OCI-LY3 (cell line): Measurements from ENCODE around the gene AHCYL2.

Experiments
- H2AFZ ChIP-seq: fragments of 200-600, 300-600 bp; shearing (Covaris generic); 2 replicates; pipeline ENCODE4 v1.6.0; 2014; ENCODE audit warnings: antibody characterized with exemption, low read depth, low read length
- H3K27ac ChIP-seq: fragments of 200-600, 300-600 bp; sonication (generic); 2 replicates; pipeline ENCODE4 v1.5.1; 2014; ENCODE audit warnings: mild to moderate bottlenecking, low read length, moderate library complexity, mixed read lengths
- H3K27me3 ChIP-seq: fragments of 200-600, 300-600 bp; sonication (generic); 2 replicates; pipeline ENCODE4 v1.6.1; 2014; ENCODE audit warnings: low read depth, low read length, mixed read lengths
- H3K36me3 ChIP-seq: fragments of 200-600, 300-600 bp; sonication (generic); replicated peaks from 2 replicates; pipeline ENCODE3; 2014; ENCODE audit warnings: low read depth, low read length, mixed read lengths
- H3K4me1 ChIP-seq: fragments of 300-600, 200-600 bp; sonication (generic); 2 replicates; pipeline ENCODE4 v1.6.1; 2014; ENCODE audit warnings: low read length, mixed read lengths
- H3K4me2 ChIP-seq: fragments of 200-600, 300-600 bp; sonication (generic); 2 replicates; pipeline ENCODE4 v1.6.1; 2014; ENCODE audit warnings: low read length, mixed read lengths
- H3K4me3 ChIP-seq: fragments of 300-600, 200-600 bp; sonication (generic); 2 replicates; pipeline ENCODE4 v1.5.1; 2014; ENCODE audit warnings: antibody characterized with exemption, mild to moderate bottlenecking, low read length, moderate library complexity
- H3K79me2 ChIP-seq: fragments of 300-600, 200-600 bp; shearing (Covaris generic); 2 replicates; pipeline ENCODE4 v1.6.1; 2014; ENCODE audit warnings: mild to moderate bottlenecking, low read length, mixed read lengths
- H3K9ac ChIP-seq: fragments of 300-600, 200-600 bp; shearing (Covaris generic); 2 replicates; pipeline ENCODE4 v1.6.0; 2014; ENCODE audit warnings: mild to moderate bottlenecking, low read length, moderate library complexity
- H3K9me3 ChIP-seq: fragments of 200-600, 300-600 bp; shearing (Covaris generic); 2 replicates; pipeline ENCODE4 v1.6.1; 2014; ENCODE audit warnings: low read length, mixed read lengths; ENCODE audit not compliant: insufficient read depth
- H4K20me1 ChIP-seq: fragments of 200-600, 300-600 bp; sonication (generic); 2 replicates; pipeline ENCODE4 v1.6.1; 2016; ENCODE audit warnings: low read length, mixed read lengths; ENCODE audit not compliant: insufficient read depth
- EZH2phosphoT487 ChIP-seq: fragments of 200-600 bp; shearing (Covaris generic); IDR thresholded peaks from 2 replicates; pipeline ENCODE4 v1.6.1; 2018; ENCODE audit warnings: antibody characterized with exemption, mixed run types, low read depth
- TF ChIP-seq, protein P1 (sequence below): fragments of 200-600, 300-600 bp; sonication (generic); IDR thresholded peaks from 2 replicates; pipeline ENCODE4 v1.5.1; 2014; ENCODE audit warnings: antibody characterized with exemption, low read length, low read depth

The AHCYL2 gene

GRCh38 chr7:129205987-129206785 lies 18.6 kb upstream of the AHCYL2 start:
- H3K36me3 ChIP-seq: peaks cover 20% of the 10 kb centered on the region
- no peaks in the 10 kb centered on the region for H3K4me1 ChIP-seq
- no peak overlapping the region for H3K4me3 ChIP-seq
- no peaks in the 10 kb centered on the region for H3K79me2 ChIP-seq
- H2AFZ ChIP-seq: no peak overlapping the region
- H3K9ac ChIP-seq: no peak overlapping the region
- H3K4me2 ChIP-seq: no peak overlapping the region
- H4K20me1 ChIP-seq: no peaks in the 10 kb centered on the region
- TF ChIP-seq EZH2phosphoT487: no peak
- TF ChIP-seq, protein P1, sequence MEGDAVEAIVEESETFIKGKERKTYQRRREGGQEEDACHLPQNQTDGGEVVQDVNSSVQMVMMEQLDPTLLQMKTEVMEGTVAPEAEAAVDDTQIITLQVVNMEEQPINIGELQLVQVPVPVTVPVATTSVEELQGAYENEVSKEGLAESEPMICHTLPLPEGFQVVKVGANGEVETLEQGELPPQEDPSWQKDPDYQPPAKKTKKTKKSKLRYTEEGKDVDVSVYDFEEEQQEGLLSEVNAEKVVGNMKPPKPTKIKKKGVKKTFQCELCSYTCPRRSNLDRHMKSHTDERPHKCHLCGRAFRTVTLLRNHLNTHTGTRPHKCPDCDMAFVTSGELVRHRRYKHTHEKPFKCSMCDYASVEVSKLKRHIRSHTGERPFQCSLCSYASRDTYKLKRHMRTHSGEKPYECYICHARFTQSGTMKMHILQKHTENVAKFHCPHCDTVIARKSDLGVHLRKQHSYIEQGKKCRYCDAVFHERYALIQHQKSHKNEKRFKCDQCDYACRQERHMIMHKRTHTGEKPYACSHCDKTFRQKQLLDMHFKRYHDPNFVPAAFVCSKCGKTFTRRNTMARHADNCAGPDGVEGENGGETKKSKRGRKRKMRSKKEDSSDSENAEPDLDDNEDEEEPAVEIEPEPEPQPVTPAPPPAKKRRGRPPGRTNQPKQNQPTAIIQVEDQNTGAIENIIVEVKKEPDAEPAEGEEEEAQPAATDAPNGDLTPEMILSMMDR: no peak
- no peaks in the 10 kb centered on the region for H3K27me3 ChIP-seq
- no peaks in the 10 kb centered on the region for H3K9me3 ChIP-seq
- no peak overlapping the region for H3K27ac ChIP-seq

DNA sequence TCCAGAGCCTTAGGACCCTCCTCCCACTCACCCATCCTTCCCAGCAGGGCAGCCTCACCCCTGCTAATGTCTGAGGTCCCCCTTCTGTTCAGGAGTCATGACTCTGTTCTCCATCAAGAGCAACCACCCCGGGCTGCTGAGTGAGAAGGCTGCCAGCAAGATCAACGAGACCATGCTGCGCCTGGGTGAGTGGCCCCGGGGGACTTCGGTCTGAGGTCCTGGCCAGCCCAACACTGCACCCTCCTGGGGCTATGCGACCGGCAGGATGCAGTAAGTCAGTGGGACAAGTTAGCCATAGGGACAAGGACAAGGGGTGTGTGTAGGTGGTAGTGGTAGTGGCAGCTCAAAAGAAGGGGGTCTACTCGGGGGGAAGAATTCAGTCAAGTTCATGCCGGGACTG lies 16.2 kb upstream of the AHCYL2 start:
- Histone ChIP-seq H4K20me1 (no peaks in the 10 kb centered on the region), H3K4me1 (no peaks in the 10 kb centered on the region), H3K79me2 (no peaks in the 10 kb centered on the region), H3K9ac (no peak overlapping the region), H3K4me3 (no peak overlapping the region), H3K36me3 (peaks cover 28% of the 10 kb centered on the region), H3K9me3 (no peaks in the 10 kb centered on the region), H3K27ac (no peak overlapping the region), H3K27me3 (no peaks in the 10 kb centered on the region), H3K4me2 (no peak overlapping the region), H2AFZ (no peak overlapping the region)
- TF ChIP-seq EZH2phosphoT487: no peak
- TF ChIP-seq, protein P1: no peak

GRCh38 chr7:129209067-129209926 lies 15.5 kb upstream of the AHCYL2 start:
- H3K4me3 ChIP-seq: no peak overlapping the region
- TF ChIP-seq, protein P1: no peak
- no peak for TF ChIP-seq EZH2phosphoT487
- no peak overlapping the region for H3K4me2 ChIP-seq
- no peak overlapping the region for H2AFZ ChIP-seq
- no peaks in the 10 kb centered on the region for H3K4me1 ChIP-seq
- H3K27ac ChIP-seq: no peak overlapping the region
- no peaks in the 10 kb centered on the region for H3K27me3 ChIP-seq
- H3K9ac ChIP-seq: no peak overlapping the region
- peaks cover 28% of the 10 kb centered on the region for H3K36me3 ChIP-seq
- no peaks in the 10 kb centered on the region for H4K20me1 ChIP-seq
- H3K9me3 ChIP-seq: no peaks in the 10 kb centered on the region
- H3K79me2 ChIP-seq: no peaks in the 10 kb centered on the region
